RWPE2 (cell line): ENCODE measurements around the gene FOXJ3.

Experiments used
- ATAC-seq: fragments of 200-7000 bp; cut with Tn5 transposase; 3 replicates; pipeline ENCODE4 v1.9.1; 2021; ENCODE audit warnings: low read depth
- DNase-seq: peaks from one replicate; pipeline ENCODE4 v3.0.0-alpha.2; 2020; ENCODE audit warnings: low spot score
- H3K27ac ChIP-seq: fragments of 450-650 bp; 2 replicates; pipeline ENCODE4 v1.5.1; 2017; ENCODE audit warnings: mild to moderate bottlenecking; ENCODE audit not compliant: poor library complexity, severe bottlenecking
- H3K27me3 ChIP-seq: fragments of 250-450 bp; sonication (Bioruptor Pico); 2 replicates; pipeline ENCODE4 v1.5.1; 2021; ENCODE audit warnings: mild to moderate bottlenecking, moderate library complexity; ENCODE audit not compliant: insufficient read depth, poor library complexity, severe bottlenecking
- H3K36me3 ChIP-seq: fragments of 250-450 bp; sonication (Bioruptor Pico); 2 replicates; pipeline ENCODE4 v1.5.1; 2020; ENCODE audit warnings: low read depth, mild to moderate bottlenecking, moderate library complexity
- H3K4me1 ChIP-seq: fragments of 250-450 bp; sonication (Bioruptor Pico); 2 replicates; pipeline ENCODE4 v1.5.1; 2021; ENCODE audit warnings: mild to moderate bottlenecking, moderate library complexity; ENCODE audit not compliant: insufficient read depth, poor library complexity, severe bottlenecking
- H3K4me3 ChIP-seq: fragments of 250-450 bp; sonication (Bioruptor Pico); 2 replicates; pipeline ENCODE4 v1.5.1; 2021; ENCODE audit warnings: mild to moderate bottlenecking, moderate library complexity; ENCODE audit not compliant: severe bottlenecking
- H3K9me3 ChIP-seq: fragments of 250-450 bp; sonication (Bioruptor Pico); 2 replicates; pipeline ENCODE4 v1.5.1; 2021; ENCODE audit warnings: mild to moderate bottlenecking, moderate library complexity; ENCODE audit not compliant: severe bottlenecking
- TF ChIP-seq, protein P1 (sequence below): fragments of 450-650 bp; IDR thresholded peaks from one replicate; pipeline ENCODE4 v1.5.1; 2017; ENCODE audit warnings: mild to moderate bottlenecking, moderate library complexity; ENCODE audit not compliant: poor library complexity, severe bottlenecking

FOXJ3 gene

DNA sequence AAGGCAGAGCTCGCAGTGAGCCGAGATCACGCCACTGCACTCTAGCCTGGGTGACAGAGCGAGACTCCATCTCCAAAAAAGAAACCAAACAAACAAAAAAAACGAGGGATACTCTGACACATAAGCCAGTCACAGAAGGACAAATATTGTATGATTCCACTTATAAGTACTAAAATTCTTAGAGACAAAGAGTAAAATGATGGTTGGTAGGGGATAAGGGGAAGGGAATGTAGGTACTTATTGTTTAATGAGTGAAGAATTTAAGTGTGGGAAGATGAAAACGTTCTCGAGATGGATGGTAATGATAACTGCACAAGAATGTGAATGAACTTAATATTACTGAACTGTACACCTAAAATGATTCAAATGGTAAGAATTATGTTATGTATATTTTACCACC, 103.8 kb downstream of the FOXJ3 start:
- TF ChIP-seq, protein P1, sequence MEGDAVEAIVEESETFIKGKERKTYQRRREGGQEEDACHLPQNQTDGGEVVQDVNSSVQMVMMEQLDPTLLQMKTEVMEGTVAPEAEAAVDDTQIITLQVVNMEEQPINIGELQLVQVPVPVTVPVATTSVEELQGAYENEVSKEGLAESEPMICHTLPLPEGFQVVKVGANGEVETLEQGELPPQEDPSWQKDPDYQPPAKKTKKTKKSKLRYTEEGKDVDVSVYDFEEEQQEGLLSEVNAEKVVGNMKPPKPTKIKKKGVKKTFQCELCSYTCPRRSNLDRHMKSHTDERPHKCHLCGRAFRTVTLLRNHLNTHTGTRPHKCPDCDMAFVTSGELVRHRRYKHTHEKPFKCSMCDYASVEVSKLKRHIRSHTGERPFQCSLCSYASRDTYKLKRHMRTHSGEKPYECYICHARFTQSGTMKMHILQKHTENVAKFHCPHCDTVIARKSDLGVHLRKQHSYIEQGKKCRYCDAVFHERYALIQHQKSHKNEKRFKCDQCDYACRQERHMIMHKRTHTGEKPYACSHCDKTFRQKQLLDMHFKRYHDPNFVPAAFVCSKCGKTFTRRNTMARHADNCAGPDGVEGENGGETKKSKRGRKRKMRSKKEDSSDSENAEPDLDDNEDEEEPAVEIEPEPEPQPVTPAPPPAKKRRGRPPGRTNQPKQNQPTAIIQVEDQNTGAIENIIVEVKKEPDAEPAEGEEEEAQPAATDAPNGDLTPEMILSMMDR, result no peak
- H3K4me1 ChIP-seq, result peaks cover 4% of the 10 kb centered on the region
- ATAC-seq (no peak), DNase-seq (no peak)
- no peaks in the 10 kb centered on the region for H3K27me3 ChIP-seq
- peaks cover 2% of the 10 kb centered on the region for H3K9me3 ChIP-seq
- H3K36me3 ChIP-seq, result no peaks in the 10 kb centered on the region
- no peak overlapping the region for H3K27ac ChIP-seq
- no peak overlapping the region for H3K4me3 ChIP-seq

DNA sequence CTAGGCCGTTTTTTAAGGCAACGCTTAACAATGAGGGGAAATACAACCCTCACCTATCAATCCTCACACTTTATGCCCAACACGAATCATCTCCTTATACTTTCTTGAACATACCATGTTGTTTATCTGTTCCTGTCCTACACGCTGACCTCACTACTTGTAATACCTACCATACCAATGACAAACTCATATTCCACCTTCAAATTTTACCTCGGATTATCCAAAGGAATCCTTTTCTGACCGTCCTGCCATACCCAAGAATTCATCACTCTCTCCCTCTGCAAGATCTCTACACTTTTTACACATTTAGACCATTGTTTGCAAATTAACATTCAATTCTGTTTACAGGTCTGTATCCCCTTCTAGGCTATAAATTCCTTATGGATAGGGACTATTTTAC, 106.1 kb downstream of the FOXJ3 start:
- Histone ChIP-seq H3K9me3 (no peaks in the 10 kb centered on the region), H3K4me1 (peaks cover 4% of the 10 kb centered on the region), H3K4me3 (no peak overlapping the region), H3K36me3 (0 out of 2 replicates have a peak, but pooled peaks cover 1% of the 10 kb centered on the region), H3K27me3 (no peaks in the 10 kb centered on the region), H3K27ac (no peak overlapping the region)
- DNase-seq (no peak), ATAC-seq (no peak)
- TF ChIP-seq, protein P1, result no peak

DNA sequence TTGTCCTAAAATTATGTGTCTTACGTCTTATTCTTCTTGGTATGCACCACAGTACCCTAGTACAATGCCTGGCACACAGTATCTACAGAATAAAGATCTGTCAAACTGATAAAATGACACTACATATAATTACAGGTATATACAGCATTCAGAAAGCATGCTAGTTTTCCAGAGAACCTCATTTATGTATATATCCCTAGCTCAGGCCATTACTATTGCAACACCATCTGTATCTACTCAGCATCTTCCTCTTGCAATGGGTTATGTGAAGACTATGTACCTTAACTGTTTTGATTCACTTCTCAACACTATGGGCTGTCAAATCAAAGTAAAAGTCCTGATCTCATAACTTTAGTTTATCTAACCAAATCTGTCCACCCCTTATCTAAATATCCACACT, 112.0 kb downstream of the FOXJ3 start:
- Histone ChIP-seq H3K4me3 (no peak overlapping the region), H3K27me3 (no peaks in the 10 kb centered on the region), H3K4me1 (peaks cover 9% of the 10 kb centered on the region), H3K27ac (no peak overlapping the region), H3K9me3 (no peaks in the 10 kb centered on the region), H3K36me3 (0 out of 2 replicates have a peak, but pooled peaks cover 4% of the 10 kb centered on the region)
- ATAC-seq (no peak), DNase-seq (no peak)
- TF ChIP-seq, protein P1, result no peak

DNA sequence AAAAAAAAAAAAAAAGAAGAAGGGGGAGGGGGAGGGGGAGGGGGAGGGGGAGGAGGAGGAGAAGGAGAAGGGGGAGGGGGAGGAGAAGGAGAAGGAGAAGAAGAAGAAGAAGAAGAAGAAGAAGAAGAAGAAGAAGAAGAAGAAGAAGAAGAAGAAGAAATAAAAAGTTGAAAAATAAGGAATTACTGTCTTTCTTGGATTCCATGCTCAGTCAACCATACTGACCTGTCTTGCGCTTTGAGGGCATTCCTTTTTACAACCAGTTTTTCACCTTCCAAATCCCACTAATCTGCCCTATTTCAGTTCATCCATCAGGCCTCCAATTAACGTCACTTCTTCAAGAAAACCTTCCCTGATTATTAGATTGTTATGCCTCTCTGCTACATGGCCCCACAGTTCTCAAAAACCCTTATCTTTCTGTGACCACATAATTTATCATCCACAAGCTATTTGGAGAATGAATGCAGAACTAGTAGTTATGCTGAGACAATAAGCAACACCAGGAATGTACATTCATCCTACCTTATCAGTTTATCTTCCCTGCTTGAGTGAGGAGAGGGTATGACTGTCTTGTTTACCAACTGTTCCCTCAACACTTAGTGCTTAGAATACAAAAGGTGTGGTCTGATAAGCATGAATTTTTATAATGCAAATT, 113.0 kb downstream of the FOXJ3 start:
- H3K27me3 ChIP-seq, result no peaks in the 10 kb centered on the region
- no peak overlapping the region for H3K4me3 ChIP-seq
- ATAC-seq (peak; percentile 74), DNase-seq (no peak)
- 0 out of 2 replicates have a peak, but pooled peaks cover 4% of the 10 kb centered on the region for H3K36me3 ChIP-seq
- TF ChIP-seq, protein P1, result no peak
- H3K27ac ChIP-seq, result no peak overlapping the region
- H3K9me3 ChIP-seq, result no peaks in the 10 kb centered on the region
- H3K4me1 ChIP-seq, result peaks cover 11% of the 10 kb centered on the region

DNA sequence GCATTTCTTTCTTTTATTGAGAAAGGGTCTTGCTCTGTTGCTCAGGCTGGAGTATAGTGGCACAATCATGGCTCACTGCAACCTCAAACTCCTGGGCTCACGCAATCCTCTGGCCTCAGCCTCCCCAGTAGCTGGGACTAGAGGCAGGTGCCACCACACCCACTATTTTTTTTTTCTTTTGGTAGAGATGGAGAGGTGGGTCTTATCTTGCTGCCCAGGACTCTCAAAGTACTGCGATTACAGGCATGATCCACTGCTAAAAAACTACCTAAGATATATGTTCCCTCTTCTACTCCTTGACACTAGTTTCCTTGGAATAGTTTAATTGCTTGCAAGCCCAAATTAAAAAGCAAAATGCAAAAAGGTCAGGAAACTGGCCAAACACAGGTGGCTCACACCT, 113.6 kb downstream of the FOXJ3 start:
- DNase-seq (no peak), ATAC-seq (no peak)
- Histone ChIP-seq H3K9me3 (no peaks in the 10 kb centered on the region), H3K4me3 (no peak overlapping the region), H3K27me3 (no peaks in the 10 kb centered on the region), H3K4me1 (peaks cover 13% of the 10 kb centered on the region), H3K36me3 (0 out of 2 replicates have a peak, but pooled peaks cover 4% of the 10 kb centered on the region), H3K27ac (no peak overlapping the region)
- TF ChIP-seq, protein P1, result no peak
